ENCODE results near the gene SLC35F5.
"Not testable (repeated sequence)": the region's sequence is repeated elsewhere in the genome, so short reads cannot be mapped to it uniquely, and the experiment has no call there.

Gene SLC35F5

GRCh38 chr2:113756355-113757137, at the start of gene SLC35F5:
Gene SLC35F5 (minus strand): TSS chr2:113756642. CDS start chr2:113756409, 233 bp downstream.
- peak; percentile 91 for DNase-seq

- no peak for DNase-seq
These were observed 42.9 kb upstream of the SLC35F5 start for GRCh38 chr2:113799375-113799774.

GRCh38 chr2:113797237-113797636, 40.8 kb upstream of the SLC35F5 start:
- DNase-seq = no peak

GRCh38 chr2:113796592-113797175, 40.2 kb upstream of the SLC35F5 start:
- no peak for DNase-seq

- DNase-seq = no peak
These were observed 39.0 kb upstream of the SLC35F5 start for GRCh38 chr2:113795405-113795920.

- no peak for DNase-seq
These were observed 35.5 kb upstream of the SLC35F5 start for GRCh38 chr2:113791697-113792590.

GRCh38 chr2:113784823-113785744, 28.6 kb upstream of the SLC35F5 start:
- no peak for DNase-seq

GRCh38 chr2:113780472-113780871, 24.0 kb upstream of the SLC35F5 start:
- no peak for DNase-seq

GRCh38 chr2:113777371-113777770, 20.9 kb upstream of the SLC35F5 start:
- no peak for DNase-seq

GRCh38 chr2:113776949-113777348, 20.5 kb upstream of the SLC35F5 start:
- DNase-seq = no peak

GRCh38 chr2:113774616-113775015, 18.2 kb upstream of the SLC35F5 start:
- DNase-seq = not testable (repeated sequence)

GRCh38 chr2:113770929-113771328, 14.5 kb upstream of the SLC35F5 start:
- DNase-seq = no peak

GRCh38 chr2:113769555-113769954, 13.1 kb upstream of the SLC35F5 start:
- no peak for DNase-seq

- DNase-seq = no peak
These were observed 12.3 kb upstream of the SLC35F5 start for GRCh38 chr2:113768770-113769169.

- DNase-seq = no peak
These were observed 11.5 kb upstream of the SLC35F5 start for GRCh38 chr2:113767811-113768460.

GRCh38 chr2:113765276-113765675, 8.8 kb upstream of the SLC35F5 start:
- DNase-seq = no peak

GRCh38 chr2:113762377-113763118, 6.1 kb upstream of the SLC35F5 start:
- no peak for DNase-seq

GRCh38 chr2:113760400-113760799, 4.0 kb upstream of the SLC35F5 start:
- DNase-seq = no peak

GRCh38 chr2:113757138-113757657, 756 bp upstream of the SLC35F5 start:
- DNase-seq = no peak

GRCh38 chr2:113755835-113756354, 547 bp downstream of the SLC35F5 start:
- DNase-seq = peak; percentile 10

Measured in NCI-H774 (cell line).